IMR-90 (cell line): ENCODE results near the gene ELL.

Experiments
- CHD1 ChIP-seq: IDR thresholded peaks from 2 replicates; pipeline ENCODE4 v1.6.1; 2012; ENCODE audit warnings: low read depth, low read length, improper control_type of control experiment
- FOS ChIP-seq: fragments of 150-350 bp; IDR thresholded peaks from 2 replicates; pipeline ENCODE4 v1.6.1; 2016; ENCODE audit warnings: low read depth, low read length
- MAFK ChIP-seq: IDR thresholded peaks from 2 replicates; pipeline ENCODE4 v1.6.1; 2012; ENCODE audit warnings: low read depth, low read length, improper control_type of control experiment
- MXI1 ChIP-seq: IDR thresholded peaks from 2 replicates; pipeline ENCODE4 v1.6.1; 2012; ENCODE audit warnings: low read depth, mild to moderate bottlenecking, low read length, moderate library complexity, borderline replicate concordance
- POLR2A ChIP-seq: IDR thresholded peaks from 2 replicates; pipeline ENCODE4 v1.6.1; 2012; ENCODE audit warnings: mild to moderate bottlenecking, low read depth, low read length
- TF ChIP-seq, protein P1 (sequence below): conservative IDR thresholded peaks from 2 replicates; pipeline ENCODE4 v1.5.1; 2012; ENCODE audit warnings: mild to moderate bottlenecking, low read depth, low read length, improper control_type of control experiment
- TF ChIP-seq, protein P2 (sequence below): fragments of 150-350 bp; IDR thresholded peaks from 2 replicates; pipeline ENCODE4 v1.6.1; 2017; ENCODE audit warnings: mild to moderate bottlenecking, antibody characterized with exemption, low read length, low read depth
- TF ChIP-seq, protein P3 (sequence below): fragments of 150-350 bp; IDR thresholded peaks from 2 replicates; pipeline ENCODE4 v1.6.1; 2016; ENCODE audit warnings: low read depth, mild to moderate bottlenecking, low read length, moderate library complexity, borderline replicate concordance

DNA sequence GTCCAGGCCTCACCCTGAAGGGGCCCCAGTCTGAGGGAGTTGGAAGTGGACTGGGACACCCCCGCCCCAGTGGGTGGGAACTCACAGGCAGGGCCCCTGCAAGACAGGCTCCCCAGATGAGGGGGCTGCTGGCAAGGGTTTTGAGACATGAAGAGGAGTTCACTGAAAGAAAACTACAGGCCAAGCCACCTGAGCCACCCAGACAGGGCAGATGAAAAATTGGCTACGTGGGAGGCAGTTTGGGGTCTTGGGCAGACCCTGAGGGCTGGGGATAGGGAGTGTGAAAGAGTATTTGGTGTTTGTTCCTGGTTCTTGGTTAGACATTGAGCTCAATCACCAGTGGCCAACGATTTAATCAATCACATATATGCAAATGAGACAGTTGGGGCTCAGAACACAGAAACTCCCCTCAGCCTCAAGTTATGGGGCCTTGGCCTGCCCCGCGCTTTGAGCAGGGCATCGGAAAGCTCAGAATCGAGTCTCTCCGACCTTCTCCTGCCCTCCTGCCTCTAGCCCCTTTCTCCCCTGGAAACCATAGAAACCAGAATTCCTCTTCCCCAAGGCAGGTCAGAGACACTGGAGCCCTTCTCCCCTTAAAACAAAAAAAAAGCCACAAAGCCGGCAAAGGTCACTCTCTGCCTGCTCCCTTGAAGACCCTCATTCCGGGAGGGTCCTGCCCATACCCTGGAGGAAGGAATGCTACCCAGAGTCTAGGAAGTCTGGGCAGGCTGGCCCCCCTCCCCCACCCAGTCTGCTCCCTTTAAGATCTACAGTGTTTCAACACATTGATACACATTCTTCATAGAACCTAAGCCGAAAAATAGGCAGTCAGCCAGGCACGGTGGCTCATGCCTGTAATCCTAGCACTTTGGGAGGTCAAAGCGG, 82.6 kb downstream of the ELL start:
- no peak for TF ChIP-seq MXI1
- TF ChIP-seq, protein P1, sequence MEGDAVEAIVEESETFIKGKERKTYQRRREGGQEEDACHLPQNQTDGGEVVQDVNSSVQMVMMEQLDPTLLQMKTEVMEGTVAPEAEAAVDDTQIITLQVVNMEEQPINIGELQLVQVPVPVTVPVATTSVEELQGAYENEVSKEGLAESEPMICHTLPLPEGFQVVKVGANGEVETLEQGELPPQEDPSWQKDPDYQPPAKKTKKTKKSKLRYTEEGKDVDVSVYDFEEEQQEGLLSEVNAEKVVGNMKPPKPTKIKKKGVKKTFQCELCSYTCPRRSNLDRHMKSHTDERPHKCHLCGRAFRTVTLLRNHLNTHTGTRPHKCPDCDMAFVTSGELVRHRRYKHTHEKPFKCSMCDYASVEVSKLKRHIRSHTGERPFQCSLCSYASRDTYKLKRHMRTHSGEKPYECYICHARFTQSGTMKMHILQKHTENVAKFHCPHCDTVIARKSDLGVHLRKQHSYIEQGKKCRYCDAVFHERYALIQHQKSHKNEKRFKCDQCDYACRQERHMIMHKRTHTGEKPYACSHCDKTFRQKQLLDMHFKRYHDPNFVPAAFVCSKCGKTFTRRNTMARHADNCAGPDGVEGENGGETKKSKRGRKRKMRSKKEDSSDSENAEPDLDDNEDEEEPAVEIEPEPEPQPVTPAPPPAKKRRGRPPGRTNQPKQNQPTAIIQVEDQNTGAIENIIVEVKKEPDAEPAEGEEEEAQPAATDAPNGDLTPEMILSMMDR = peak; percentile 21; the same call in 1 of the 2 replicates
- TF ChIP-seq POLR2A = no peak
- no peak for TF ChIP-seq CHD1
- TF ChIP-seq, protein P2, sequence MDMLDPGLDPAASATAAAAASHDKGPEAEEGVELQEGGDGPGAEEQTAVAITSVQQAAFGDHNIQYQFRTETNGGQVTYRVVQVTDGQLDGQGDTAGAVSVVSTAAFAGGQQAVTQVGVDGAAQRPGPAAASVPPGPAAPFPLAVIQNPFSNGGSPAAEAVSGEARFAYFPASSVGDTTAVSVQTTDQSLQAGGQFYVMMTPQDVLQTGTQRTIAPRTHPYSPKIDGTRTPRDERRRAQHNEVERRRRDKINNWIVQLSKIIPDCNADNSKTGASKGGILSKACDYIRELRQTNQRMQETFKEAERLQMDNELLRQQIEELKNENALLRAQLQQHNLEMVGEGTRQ = no peak
- TF ChIP-seq, protein P3, sequence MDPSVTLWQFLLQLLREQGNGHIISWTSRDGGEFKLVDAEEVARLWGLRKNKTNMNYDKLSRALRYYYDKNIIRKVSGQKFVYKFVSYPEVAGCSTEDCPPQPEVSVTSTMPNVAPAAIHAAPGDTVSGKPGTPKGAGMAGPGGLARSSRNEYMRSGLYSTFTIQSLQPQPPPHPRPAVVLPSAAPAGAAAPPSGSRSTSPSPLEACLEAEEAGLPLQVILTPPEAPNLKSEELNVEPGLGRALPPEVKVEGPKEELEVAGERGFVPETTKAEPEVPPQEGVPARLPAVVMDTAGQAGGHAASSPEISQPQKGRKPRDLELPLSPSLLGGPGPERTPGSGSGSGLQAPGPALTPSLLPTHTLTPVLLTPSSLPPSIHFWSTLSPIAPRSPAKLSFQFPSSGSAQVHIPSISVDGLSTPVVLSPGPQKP = no peak
- no peak for TF ChIP-seq FOS
- no peak for TF ChIP-seq MAFK
